Tibial nerve (tissue), 4 donors: ENCODE results near the gene SKOR1. TPM values are rescaled to one million over a fixed set of nuclear protein-coding genes. Genes with fewer than 3 reads are reported as not detected.

Experiments
- DNase-seq, 2 donors: peaks; one replicate each; pipeline ENCODE4 v3.0.0-alpha.2; 2019; ENCODE audit warnings: low spot score in 2 of 2
- H3K27ac ChIP-seq, 4 donors: fragments of 200-600 bp; sonication (generic) in 3 of 4; one replicate each; pipeline ENCODE4 v1.5.1; 2017 to 2019; ENCODE audit warnings: mild to moderate bottlenecking in 1 of 4
- H3K27me3 ChIP-seq, 2 donors: fragments of 200-600 bp; sonication (generic) in 1 of 2; one replicate each; pipeline versions ENCODE4 v1.5.1 to v1.6.0; 2017 to 2019
- H3K36me3 ChIP-seq, 3 donors: fragments of 200-600 bp; sonication (generic); one replicate each; pipeline ENCODE4 v1.5.1; 2018 to 2019
- H3K4me1 ChIP-seq, 4 donors: fragments of 200-600 bp; sonication (generic) in 3 of 4; one replicate each; pipeline ENCODE4 v1.5.1; 2017 to 2019
- H3K4me3 ChIP-seq, 4 donors: fragments of 200-600 bp; sonication (generic) in 3 of 4; one replicate each; pipeline ENCODE4 v1.5.1; 2017 to 2019; ENCODE audit warnings: mild to moderate bottlenecking in 1 of 4, moderate library complexity in 1 of 4
- H3K9me3 ChIP-seq, 4 donors: fragments of 200-600 bp; sonication (generic) in 3 of 4; one replicate each; pipeline ENCODE4 v1.5.1; 2017 to 2019
- EP300 ChIP-seq, 2 donors: sonication (generic); formaldehyde crosslinking; IDR thresholded peaks; one replicate each; pipeline ENCODE4 v1.6.1; 2017; ENCODE audit warnings: antibody characterized with exemption in 2 of 2, mild to moderate bottlenecking in 1 of 2
- POLR2A ChIP-seq, 2 donors: fragments of 450-650 bp; IDR thresholded peaks; one replicate each; pipeline ENCODE4 v1.6.1; 2017; ENCODE audit warnings: antibody characterized with exemption in 2 of 2, mild to moderate bottlenecking in 2 of 2, moderate library complexity in 2 of 2
- WGBS, 2 donors: methylation state at CpG; one replicate each; pipeline ENCODE4 v1.1.5; 2018; 5-methylcytosine and 5-hydroxymethylcytosine counted together
- total RNA-seq, 4 donors: library from RNA; depleted of rRNA; stranded (reverse); fragments of >200 nt; gene quantifications; one replicate each; pipeline ENCODE4 v1.1.0, GENCODE V29; 2016
- TF ChIP-seq, protein P1 (sequence below), 5 experiments: fragments of 200-600 bp in 3 of 5; fragments of 450-650 bp in 2 of 5; sonication (generic) in 3 of 5; IDR thresholded peaks; one replicate each; pipeline ENCODE4 v1.5.1; 2016 to 2019; ENCODE audit warnings: antibody characterized with exemption in 5 of 5, mild to moderate bottlenecking in 3 of 5, moderate library complexity in 2 of 5

SKOR1 gene
- total RNA-seq, 4 donors from 2014 or later = 0.42 to 1.5 (median 0.82) TPM

DNA sequence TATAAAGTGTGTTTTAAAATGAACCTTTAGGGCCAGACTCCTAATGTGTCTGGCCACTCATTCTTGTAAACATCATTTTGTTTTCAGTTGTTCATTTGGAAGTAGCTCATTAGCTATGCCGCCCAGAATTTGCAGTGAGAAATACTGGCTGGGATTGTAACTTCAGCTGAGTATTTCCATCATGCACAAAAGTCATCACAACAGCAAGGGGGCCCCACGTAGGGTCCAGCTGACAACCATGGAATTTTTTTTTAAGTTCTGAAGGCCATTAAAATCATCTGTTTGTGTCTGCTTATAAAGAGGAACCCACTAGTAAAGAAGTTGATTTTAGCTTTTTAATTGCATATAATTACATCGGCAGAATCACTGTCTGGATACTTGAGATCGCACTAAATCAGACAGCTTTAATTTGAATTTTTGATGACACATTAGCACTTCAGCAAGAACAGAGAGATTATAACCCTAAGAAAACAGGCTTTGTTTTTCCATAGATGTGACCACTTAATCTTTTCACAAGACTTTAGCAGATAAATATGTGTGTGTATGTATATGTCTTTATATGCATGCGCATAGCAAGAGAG lies 46.3 kb upstream of the SKOR1 start:
- no peaks in the 10 kb centered on the region for H3K4me1 ChIP-seq
- no peaks in the 10 kb centered on the region for H3K27me3 ChIP-seq
- TF ChIP-seq EP300 (IDR thresholded peaks at IDR 0.05) (no peak), POLR2A (IDR thresholded peaks at IDR 0.05) (no peak)
- TF ChIP-seq, protein P1, sequence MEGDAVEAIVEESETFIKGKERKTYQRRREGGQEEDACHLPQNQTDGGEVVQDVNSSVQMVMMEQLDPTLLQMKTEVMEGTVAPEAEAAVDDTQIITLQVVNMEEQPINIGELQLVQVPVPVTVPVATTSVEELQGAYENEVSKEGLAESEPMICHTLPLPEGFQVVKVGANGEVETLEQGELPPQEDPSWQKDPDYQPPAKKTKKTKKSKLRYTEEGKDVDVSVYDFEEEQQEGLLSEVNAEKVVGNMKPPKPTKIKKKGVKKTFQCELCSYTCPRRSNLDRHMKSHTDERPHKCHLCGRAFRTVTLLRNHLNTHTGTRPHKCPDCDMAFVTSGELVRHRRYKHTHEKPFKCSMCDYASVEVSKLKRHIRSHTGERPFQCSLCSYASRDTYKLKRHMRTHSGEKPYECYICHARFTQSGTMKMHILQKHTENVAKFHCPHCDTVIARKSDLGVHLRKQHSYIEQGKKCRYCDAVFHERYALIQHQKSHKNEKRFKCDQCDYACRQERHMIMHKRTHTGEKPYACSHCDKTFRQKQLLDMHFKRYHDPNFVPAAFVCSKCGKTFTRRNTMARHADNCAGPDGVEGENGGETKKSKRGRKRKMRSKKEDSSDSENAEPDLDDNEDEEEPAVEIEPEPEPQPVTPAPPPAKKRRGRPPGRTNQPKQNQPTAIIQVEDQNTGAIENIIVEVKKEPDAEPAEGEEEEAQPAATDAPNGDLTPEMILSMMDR (IDR thresholded peaks at IDR 0.05) = no peak
- no peaks in the 10 kb centered on the region for H3K9me3 ChIP-seq
- no peak overlapping the region for H3K4me3 ChIP-seq
- 78 to 79% methylated on average over 5 of the region's 5 CpGs for WGBS, 2 donors
- peaks cover 0 to 15% (median 0%) of the 10 kb centered on the region in 3 donors for H3K36me3 ChIP-seq
- DNase-seq = no peak
- H3K27ac ChIP-seq = no peak overlapping the region

DNA sequence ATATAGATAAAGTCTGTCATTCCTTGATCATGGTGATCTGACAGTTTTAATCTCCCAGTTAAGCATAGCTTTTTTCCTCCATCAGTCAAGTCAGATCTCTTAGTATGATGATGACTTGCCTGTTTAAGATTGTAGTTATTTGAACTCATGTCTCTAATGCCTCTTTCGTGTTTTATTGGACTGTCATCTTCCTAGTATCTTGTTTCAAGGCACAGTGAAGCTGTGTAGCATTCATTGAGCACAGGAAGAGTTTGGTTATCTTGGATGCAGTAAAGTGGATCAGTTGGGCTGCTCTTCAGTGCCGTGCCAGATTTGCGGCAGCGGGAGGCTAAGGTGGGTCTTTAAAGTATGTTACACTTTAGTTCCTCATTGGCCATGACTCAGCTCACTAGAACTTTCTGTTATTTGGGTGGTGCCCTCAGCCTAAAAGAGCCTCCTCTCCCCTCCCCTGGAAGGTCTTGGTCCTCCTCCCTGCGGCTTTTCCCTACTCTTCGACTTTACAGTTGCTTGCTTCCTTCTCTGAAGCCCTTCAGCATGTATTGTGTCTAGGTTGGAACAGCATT lies 45.7 kb upstream of the SKOR1 start:
- Histone ChIP-seq H3K9me3 (no peaks in the 10 kb centered on the region), H3K27ac (no peak overlapping the region), H3K27me3 (no peaks in the 10 kb centered on the region), H3K4me1 (no peaks in the 10 kb centered on the region), H3K36me3 (peaks cover 0 to 16% (median 0%) of the 10 kb centered on the region in 3 donors), H3K4me3 (no peak overlapping the region)
- no peak for DNase-seq
- TF ChIP-seq EP300 (IDR thresholded peaks at IDR 0.05) = no peak
- WGBS, 2 donors = 82 to 88% methylated on average over 6 of the region's 6 CpGs

DNA sequence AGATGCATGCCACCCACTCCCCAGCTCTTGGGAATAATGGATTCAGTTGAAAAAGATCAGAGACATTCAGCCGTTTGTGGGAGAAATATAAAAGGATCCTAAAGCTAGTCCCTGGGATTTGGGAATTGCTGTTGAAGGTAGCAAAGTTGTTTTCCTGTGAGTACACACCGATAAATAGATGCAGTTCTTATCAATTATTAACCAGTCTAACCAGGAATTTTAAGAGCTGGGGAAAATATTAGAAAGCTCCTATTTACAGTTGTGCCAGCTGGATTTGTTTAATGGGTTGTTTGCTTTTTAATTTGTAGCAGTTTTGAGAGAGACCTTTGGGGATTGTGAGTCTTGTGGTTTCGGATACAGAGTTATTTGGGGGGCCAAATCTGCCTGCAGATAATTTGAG lies 44.2 kb upstream of the SKOR1 start:
- H3K27ac ChIP-seq = no peak overlapping the region
- no peak for DNase-seq
- H3K4me3 ChIP-seq = no peak overlapping the region

DNA sequence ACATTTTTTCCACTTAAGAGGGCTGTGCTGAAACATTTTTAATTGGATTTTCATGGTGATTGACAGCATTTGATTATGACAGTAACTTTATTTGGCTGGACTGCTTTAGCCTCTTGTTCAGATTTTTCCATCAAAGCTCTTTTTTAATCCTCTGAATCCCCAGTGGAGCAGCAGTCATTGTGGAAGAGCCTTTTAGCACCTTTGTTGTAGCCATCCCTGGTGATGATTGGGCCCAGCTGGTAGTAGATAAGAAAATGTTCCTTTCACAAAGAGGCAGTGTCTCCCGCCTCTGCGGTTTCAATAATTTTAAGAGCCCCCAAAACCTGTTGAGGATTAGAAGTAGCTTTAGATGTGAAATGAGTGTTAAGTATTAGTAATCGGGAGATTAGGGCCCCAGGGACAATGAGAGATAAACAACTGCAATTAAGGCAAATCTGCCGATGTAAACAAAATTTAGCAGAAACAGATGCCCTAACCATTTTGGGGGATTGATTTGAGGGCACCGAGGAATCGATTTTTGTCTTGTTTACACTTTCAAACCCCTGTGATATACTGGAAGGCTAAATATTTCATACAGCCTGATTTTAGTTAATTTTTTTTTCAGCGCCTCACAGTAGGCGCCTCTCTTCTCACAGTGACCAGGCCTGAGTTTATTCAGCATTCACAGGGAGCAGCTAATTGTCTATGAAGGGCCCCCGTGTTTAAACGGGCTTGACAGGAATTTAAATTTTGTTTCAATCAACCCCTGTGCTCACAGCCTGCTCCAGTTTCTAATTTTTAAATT lies 43.2 kb upstream of the SKOR1 start:
- H3K36me3 ChIP-seq = peaks cover 0 to 33% (median 0%) of the 10 kb centered on the region in 3 donors
- no peaks in the 10 kb centered on the region for H3K9me3 ChIP-seq
- no peak overlapping the region for H3K27ac ChIP-seq
- H3K27me3 ChIP-seq = no peaks in the 10 kb centered on the region
- TF ChIP-seq POLR2A (IDR thresholded peaks at IDR 0.05) (no peak), EP300 (IDR thresholded peaks at IDR 0.05) (no peak)
- TF ChIP-seq, protein P1 (IDR thresholded peaks at IDR 0.05) = no peak
- H3K4me3 ChIP-seq = no peak overlapping the region
- 75 to 77% methylated on average over 10 of the region's 10 CpGs for WGBS, 2 donors
- DNase-seq = no peak
- H3K4me1 ChIP-seq = no peaks in the 10 kb centered on the region

More for the DNA sequence above, 44.2 kb upstream of the SKOR1 start:
- TF ChIP-seq EP300 (IDR thresholded peaks at IDR 0.05) (no peak), POLR2A (IDR thresholded peaks at IDR 0.05) (no peak)
- TF ChIP-seq, protein P1 (IDR thresholded peaks at IDR 0.05) = no peak
- 75 to 80% methylated on average over 3 of the region's 3 CpGs for WGBS, 2 donors
- peaks cover 0 to 25% (median 0%) of the 10 kb centered on the region in 3 donors for H3K36me3 ChIP-seq
- no peaks in the 10 kb centered on the region for H3K4me1 ChIP-seq
- no peaks in the 10 kb centered on the region for H3K9me3 ChIP-seq
- H3K27me3 ChIP-seq = no peaks in the 10 kb centered on the region

DNA sequence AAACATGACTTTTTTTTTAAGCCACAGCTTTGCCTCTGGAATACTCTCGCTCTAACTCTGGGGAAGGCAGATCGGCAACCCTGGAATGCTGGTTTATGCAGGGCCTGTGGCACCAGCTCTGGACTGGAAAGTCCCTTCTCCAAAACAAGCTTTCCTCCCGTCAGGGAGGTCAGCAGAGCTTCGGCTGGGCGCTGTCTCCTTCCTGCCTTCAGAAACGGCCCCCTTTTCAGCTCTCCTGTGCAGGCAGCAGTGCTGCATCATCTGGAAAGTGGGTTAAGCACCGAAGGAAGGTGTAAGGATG lies 42.7 kb upstream of the SKOR1 start:
- no peaks in the 10 kb centered on the region for H3K27me3 ChIP-seq
- H3K4me1 ChIP-seq = no peaks in the 10 kb centered on the region
- H3K4me3 ChIP-seq = no peak overlapping the region
- no peak for DNase-seq
- no peak overlapping the region for H3K27ac ChIP-seq
- no peaks in the 10 kb centered on the region for H3K9me3 ChIP-seq
- peaks cover 0 to 34% (median 0%) of the 10 kb centered on the region in 3 donors for H3K36me3 ChIP-seq
- WGBS, 2 donors = 56 to 72% methylated on average over 7 of the region's 7 CpGs
- TF ChIP-seq POLR2A (IDR thresholded peaks at IDR 0.05) (no peak), EP300 (IDR thresholded peaks at IDR 0.05) (no peak)
- TF ChIP-seq, protein P1 (IDR thresholded peaks at IDR 0.05) = no peak
